ENCODE results near the gene TUBGCP5.

Gene TUBGCP5

GRCh38 chr15:22960126-22960525, 79.2 kb downstream of the TUBGCP5 start:
- Histone ChIP-seq H3K36me3 (ENCODE audit: control insufficient read depth in 2 of 2, insufficient read depth in 1 of 2, low read length in 2 of 2) (no peaks in the 10 kb centered on the region; a peak in 1 of 3 replicates), H3K4me1 (ENCODE audit: control insufficient read depth, insufficient read depth, low read length) (no peaks in the 10 kb centered on the region), H3K9me3 (ENCODE audit: control insufficient read depth, insufficient read depth, low read depth, low read length) (no peaks in the 10 kb centered on the region), H3K4me3 (ENCODE audit: low read depth, low read length) (no peak overlapping the region), H3K27ac (ENCODE audit: extremely low read depth, low read depth, low read length) (no peak overlapping the region)
- POLR2A ChIA-PET, result no interaction called here
- TF ChIP-seq ZNF324 (tag by site-specific recombination; IDR thresholded peaks at IDR 0.05) (no peak), ZNF664 (tag by site-specific recombination; IDR thresholded peaks at IDR 0.05) (no peak), ZFHX2 (tag by site-specific recombination; conservative IDR thresholded peaks at IDR 0.05) (peak; percentile 32; the same call in 1 of the 2 replicates), ZEB2 (tag by site-specific recombination; IDR thresholded peaks at IDR 0.05) (no peak), EGR2 (tag by site-specific recombination; IDR thresholded peaks at IDR 0.05; ENCODE audit: low read depth) (peak; percentile 34; the same call in 1 of the 2 replicates)
- CTCF ChIA-PET, result no interaction called here

GRCh38 chr15:22959321-22960101, 79.9 kb downstream of the TUBGCP5 start:
- Histone ChIP-seq H3K9me3 (ENCODE audit: control insufficient read depth, insufficient read depth, low read depth, low read length) (no peaks in the 10 kb centered on the region), H3K4me1 (ENCODE audit: control insufficient read depth, insufficient read depth, low read length) (no peaks in the 10 kb centered on the region; the same call in 1 of the 2 replicates), H3K27ac (ENCODE audit: extremely low read depth, low read depth, low read length) (no peak overlapping the region), H3K36me3 (ENCODE audit: control insufficient read depth in 2 of 2, insufficient read depth in 1 of 2, low read length in 2 of 2) (no peaks in the 10 kb centered on the region; a peak in 1 of 3 replicates), H3K4me3 (ENCODE audit: low read depth, low read length) (no peak overlapping the region)
- ChIA-PET POLR2A (no interaction called here), CTCF (no interaction called here)
- TF ChIP-seq ZNF416 (tag by site-specific recombination; IDR thresholded peaks at IDR 0.05) (no peak), ZXDB (tag by site-specific recombination; IDR thresholded peaks at IDR 0.05) (no peak), ZSCAN16 (tag by site-specific recombination; IDR thresholded peaks at IDR 0.05) (no peak), ZNF280C (tag by site-specific recombination; IDR thresholded peaks at IDR 0.05) (no peak), ZBTB21 (tag by site-specific recombination; IDR thresholded peaks at IDR 0.05) (no peak), SETDB1 (IDR thresholded peaks at IDR 0.05; ENCODE audit: insufficient read length, low read length) (no peak), ZNF140 (tag by site-specific recombination; IDR thresholded peaks at IDR 0.05) (no peak), KLF8 (tag by site-specific recombination; IDR thresholded peaks at IDR 0.05) (no peak), ZNF548 (tag by site-specific recombination; IDR thresholded peaks at IDR 0.05) (no peak), ZNF654 (tag by site-specific recombination; IDR thresholded peaks at IDR 0.05; ENCODE audit: low read depth) (no peak), ZBTB26 (tag by site-specific recombination; optimal IDR thresholded peaks at IDR 0.05) (no peak), ZNF354C (tag by site-specific recombination; IDR thresholded peaks at IDR 0.05; ENCODE audit: borderline replicate concordance, low read depth) (no peak), ZNF645 (tag by site-specific recombination; IDR thresholded peaks at IDR 0.05) (no peak), ZNF560 (tag by site-specific recombination; IDR thresholded peaks at IDR 0.05; ENCODE audit: borderline replicate concordance) (no peak), ZNF830 (tag by site-specific recombination; IDR thresholded peaks at IDR 0.05; ENCODE audit: low read depth) (no peak), ZNF610 (tag by site-specific recombination; IDR thresholded peaks at IDR 0.05; ENCODE audit: borderline replicate concordance) (no peak), OSR2 (tag by site-specific recombination; IDR thresholded peaks at IDR 0.05) (no peak), ZNF341 (tag by site-specific recombination; IDR thresholded peaks at IDR 0.05; ENCODE audit: low read depth) (no peak), ZNF24 (tag by site-specific recombination; IDR thresholded peaks at IDR 0.05) (no peak), ZNF398 (tag by site-specific recombination; IDR thresholded peaks at IDR 0.05) (no peak)
